HG03342 (cell line): Measurements from ENCODE around the gene CNPY3.

Experiments
- ATAC-seq: cut with Tn5 transposase; IDR thresholded peaks from one replicate; pipeline ENCODE4 v1.9.1; 2021; ENCODE audit warnings: mild to moderate bottlenecking, moderate library complexity; ENCODE audit not compliant: unreplicated experiment

The CNPY3 gene

DNA sequence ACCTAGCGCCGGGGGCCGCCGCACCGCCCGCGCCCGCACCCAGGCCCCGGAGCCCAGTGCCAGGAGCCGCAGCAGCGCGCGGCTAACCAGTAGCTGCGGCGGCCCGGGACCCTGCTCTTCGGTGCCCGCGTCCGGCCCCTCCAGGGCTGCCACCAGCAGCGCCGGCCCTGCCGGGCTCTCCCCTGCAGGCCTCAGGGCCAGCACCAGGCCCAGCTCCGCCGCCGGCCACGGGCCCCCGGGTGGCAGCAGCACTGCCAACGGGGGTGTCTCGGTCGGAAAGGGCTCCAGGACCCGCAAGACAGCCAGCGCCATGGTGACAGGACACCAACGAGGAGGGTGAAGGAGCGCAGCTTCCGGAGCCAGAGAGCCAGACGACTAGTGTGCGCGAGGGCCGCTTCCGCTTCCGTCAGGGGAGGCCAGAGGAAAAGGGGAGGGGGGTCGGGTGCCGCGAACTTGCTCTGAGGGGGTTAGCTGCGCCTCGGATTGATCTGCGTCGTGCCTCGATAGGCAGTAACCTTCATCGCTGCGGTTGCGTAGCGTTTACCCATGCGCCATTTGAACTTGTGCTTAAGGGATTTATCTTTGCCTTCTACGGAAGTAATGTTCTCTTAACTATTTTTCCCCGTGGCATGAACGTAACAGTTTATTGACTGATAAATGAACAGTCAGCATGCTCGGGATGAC, 49.7 kb downstream of the CNPY3 start, which contains the start of gene PEX6:
PEX6 (minus strand) TSS at position 343 of the 684 bp plus-strand sequence; CDS start at position 312, 31 bp downstream.
- ATAC-seq: peak; percentile 92

DNA sequence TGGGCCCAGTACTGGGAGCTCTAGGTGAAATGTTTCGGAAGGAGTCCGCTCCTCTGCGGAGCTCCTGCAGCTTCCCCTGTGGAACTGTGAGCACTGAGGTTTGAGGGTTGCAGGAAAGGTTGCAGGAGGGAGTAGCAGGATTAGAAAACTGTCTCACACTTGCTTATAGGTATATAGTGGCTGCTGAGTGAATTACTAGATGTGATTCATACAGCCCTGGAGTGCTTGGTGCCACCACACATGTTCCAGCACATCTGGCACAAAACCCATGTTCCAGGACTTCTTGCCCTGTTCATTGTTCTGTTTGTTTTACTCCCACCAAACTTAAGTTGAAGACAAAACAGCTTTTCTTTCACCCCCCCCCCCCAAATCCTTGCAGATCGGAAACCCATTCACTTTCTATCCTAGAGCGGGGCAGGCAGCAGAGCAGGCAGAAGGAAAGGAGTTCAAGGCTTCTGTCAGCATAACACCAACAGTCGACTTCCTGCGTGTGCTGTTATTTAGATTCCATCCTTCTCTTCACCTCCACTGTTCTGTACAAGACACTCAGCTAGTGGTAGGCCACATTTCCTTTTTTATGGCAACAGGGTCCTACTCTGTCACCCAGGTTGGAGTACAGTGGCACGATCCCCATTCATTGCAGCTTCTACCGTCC, 50.4 kb downstream of the CNPY3 start:
- no peak for ATAC-seq

DNA sequence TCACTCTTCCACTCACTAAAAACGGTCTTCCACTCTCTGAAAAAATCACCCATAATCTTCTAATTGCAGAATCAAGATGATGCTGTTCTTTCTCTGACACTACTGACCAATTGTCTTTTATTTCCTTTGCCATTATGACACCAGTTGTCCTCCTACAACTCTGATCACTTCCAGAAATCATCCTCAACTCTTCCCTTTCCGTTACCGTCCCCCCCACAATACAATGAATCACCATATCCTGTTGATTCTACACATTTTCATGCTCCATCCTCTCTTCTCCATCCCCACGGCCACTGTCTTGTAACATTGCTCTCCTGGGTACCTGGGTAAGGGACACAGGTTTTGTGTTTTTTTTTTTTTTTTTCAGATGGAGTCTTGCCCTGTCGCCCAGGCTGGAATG, 52.6 kb downstream of the CNPY3 start:
- ATAC-seq: no peak

DNA sequence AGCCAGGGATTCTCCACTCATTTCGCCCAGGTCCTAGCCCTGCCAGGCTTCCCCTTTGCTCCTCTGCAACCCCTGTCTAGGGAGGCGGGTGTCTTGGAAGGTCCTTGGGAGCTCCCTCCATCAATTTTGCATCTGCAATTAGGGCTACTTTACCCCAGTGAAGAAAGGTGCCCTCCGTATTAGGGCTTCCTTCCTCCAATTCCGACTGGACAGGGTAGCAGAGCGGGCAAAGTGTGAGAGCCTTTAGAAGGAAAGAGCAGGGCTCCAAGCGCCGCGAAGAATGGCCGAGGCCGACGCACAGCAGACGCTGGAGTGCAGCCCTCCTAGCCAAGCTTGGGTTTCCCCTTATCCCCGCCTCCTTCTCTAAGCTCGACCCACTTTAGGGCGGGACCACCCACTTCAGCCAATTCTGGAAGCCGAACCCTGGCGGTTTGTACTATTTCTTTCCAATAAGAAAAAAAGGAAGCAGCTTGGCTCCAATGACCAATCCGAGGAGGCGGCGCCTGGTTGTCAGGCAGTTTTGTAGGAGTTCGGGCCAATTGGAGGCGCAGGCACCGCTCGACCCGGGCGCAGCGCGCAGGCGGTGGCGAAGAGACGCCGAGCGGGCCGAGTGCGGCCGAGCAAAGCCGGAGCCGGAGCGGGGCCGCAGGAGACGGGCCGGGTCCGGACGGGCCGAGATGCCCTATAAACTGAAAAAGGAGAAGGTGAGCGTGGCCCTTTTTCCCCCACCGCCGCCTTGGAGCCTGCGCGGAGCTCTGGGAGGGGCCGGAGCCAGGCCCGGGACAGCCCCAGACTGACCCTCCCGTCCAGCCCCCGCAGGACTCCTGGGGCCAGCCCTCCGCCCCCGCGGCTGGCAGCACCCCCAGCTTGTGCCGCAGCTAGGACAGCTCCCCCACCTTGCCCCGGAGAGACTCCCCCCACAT, 55.0 kb downstream of the CNPY3 start, which contains the start of gene PPP2R5D:
PPP2R5D (plus strand) TSS at position 570 of the 923 bp plus-strand sequence; CDS start at position 678, 108 bp downstream.
- peak; percentile 95 for ATAC-seq

DNA sequence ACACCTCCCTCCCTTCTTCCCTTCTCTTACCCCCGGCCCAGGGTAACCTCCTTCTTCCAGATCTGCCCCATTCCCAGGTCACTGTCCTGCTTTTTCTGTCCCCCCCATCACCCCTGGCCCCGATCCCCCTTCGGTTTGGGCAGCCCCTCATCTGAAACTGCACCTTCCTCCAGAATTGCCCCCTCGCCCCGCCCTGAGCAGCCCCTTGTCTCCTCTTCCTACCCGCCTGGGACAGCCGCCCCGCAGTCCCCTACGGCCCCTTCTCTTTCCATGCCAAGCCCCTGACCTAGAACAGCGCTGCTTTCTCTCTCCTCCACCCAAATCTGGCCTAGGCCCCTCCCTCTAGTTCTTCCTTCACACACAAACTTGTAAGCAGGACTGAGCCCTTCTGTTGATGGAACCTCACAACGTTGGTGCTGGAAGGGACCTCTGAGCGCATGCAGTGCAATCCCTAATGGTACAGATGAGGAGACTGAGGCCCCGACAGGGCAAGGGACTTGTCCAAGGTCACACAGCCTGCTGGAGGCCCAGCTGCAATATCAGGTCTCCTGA, 55.7 kb downstream of the CNPY3 start:
- ATAC-seq: no peak

DNA sequence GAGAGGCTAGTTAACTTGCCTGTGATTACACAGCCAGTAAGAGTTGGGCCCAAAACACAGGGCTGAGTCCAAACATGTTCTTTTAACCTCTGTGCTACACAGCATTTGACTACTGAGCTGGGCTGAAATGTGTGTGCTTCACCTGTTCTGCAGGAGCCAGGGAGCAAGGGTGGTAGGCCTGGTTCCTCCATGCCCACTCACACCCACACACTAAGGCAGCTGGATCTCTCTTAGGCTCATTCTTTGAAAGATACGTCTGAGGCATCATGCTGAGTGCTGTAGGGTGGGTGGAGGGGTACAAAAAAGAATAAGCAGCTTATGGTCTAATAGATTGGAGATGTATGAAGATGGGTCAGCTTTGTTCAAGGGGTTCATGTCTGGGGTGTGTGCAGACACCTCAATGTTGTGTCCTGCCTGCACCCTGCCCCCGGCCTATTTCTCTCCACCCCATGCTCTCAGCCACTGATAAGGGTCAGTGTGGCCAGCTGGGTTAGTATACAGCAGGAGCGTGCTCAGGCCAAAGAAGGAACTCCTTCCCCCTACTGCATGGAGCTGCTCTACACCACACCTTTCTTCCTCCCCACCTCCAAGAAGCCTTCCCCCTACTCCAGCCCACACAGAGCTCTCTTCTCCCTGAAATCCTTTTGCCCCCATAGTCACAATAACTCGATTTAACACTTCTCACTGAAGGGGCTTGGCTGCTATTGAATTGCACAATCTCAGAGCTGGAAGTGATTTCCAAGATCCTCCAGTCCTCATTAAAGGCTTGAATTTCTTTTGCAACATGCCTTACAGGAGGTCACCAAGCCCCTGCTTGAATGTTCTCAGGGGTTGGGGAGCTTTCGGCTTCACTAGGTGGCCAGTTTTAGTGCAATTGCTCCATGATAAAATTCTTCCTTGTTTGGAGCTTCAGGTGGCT, 58.5 kb downstream of the CNPY3 start:
- ATAC-seq: no peak

DNA sequence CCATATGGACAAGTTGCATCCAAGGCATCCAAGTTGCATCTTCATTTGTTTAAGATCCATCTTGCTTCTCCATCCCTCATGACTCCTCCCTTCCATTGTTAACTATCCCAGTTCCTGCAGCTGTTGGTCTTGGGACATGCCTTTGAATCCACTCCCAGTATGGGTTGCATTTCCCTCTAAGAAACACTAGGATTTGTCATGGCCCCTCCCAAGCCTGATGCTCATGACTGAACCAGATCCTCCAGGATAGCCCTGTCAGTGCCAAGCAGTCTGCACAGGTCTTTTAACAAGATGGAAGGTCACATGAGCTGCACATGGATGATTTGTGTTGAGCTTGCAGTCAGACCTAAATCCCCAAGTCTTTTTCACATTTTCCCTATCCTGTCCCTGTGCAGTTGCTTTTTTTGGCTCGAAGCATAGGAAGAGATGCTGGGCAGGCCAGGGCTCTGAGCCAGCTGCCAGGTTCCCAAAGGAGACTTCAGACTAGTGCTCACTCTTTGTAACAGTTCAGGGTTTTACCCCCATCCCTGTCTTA, 59.3 kb downstream of the CNPY3 start:
- no peak for ATAC-seq
